Effector memory CD4-positive, alpha-beta T cell (primary cell): ENCODE results near the gene ARID2.

Experiments
- DNase-seq, 3 donors: peaks; one replicate each; pipeline ENCODE4 v3.0.0-alpha.2; 2020
- H3K27ac ChIP-seq: 2 replicates; pipeline ENCODE4 v1.7.0; 2013; ENCODE audit warnings: mild to moderate bottlenecking, low read length, moderate library complexity; ENCODE audit not compliant: insufficient read depth, poor library complexity, severe bottlenecking
- H3K27me3 ChIP-seq: replicated peaks from 2 replicates; pipeline ENCODE4 v1.7.0; 2013; ENCODE audit warnings: mild to moderate bottlenecking, low read length; ENCODE audit not compliant: insufficient read depth, control insufficient read depth, poor library complexity, severe bottlenecking
- H3K36me3 ChIP-seq: 2 replicates; pipeline ENCODE4 v1.7.0; 2013; ENCODE audit warnings: mild to moderate bottlenecking, low read length, moderate library complexity; ENCODE audit not compliant: control insufficient read depth, insufficient read depth
- H3K4me1 ChIP-seq: 2 replicates; pipeline ENCODE4 v1.7.0; 2013; ENCODE audit warnings: low read length, mild to moderate bottlenecking; ENCODE audit not compliant: control insufficient read depth, insufficient read depth, poor library complexity, severe bottlenecking
- H3K4me3 ChIP-seq: 2 replicates; pipeline ENCODE4 v1.7.0; 2013; ENCODE audit warnings: low read length, low read depth, mild to moderate bottlenecking; ENCODE audit not compliant: insufficient read depth, poor library complexity, severe bottlenecking
- H3K9me3 ChIP-seq: 2 replicates; pipeline ENCODE4 v1.7.0; 2013; ENCODE audit warnings: mild to moderate bottlenecking, low read length, moderate library complexity; ENCODE audit not compliant: control insufficient read depth

The ARID2 gene

GRCh38 chr12:45762185-45763110, 32.9 kb downstream of the ARID2 start:
- DNase-seq: no peak
- no peak overlapping the region for H3K27ac ChIP-seq
- H3K4me1 ChIP-seq: no peaks in the 10 kb centered on the region
- no peaks in the 10 kb centered on the region for H3K9me3 ChIP-seq
- H3K27me3 ChIP-seq: no peaks in the 10 kb centered on the region
- no peaks in the 10 kb centered on the region for H3K36me3 ChIP-seq
- no peak overlapping the region for H3K4me3 ChIP-seq

GRCh38 chr12:45763381-45763780, 33.9 kb downstream of the ARID2 start:
- no peaks in the 10 kb centered on the region for H3K4me1 ChIP-seq

GRCh38 chr12:45768194-45768593, 38.7 kb downstream of the ARID2 start:
- Histone ChIP-seq H3K27me3 (no peaks in the 10 kb centered on the region), H3K4me1 (no peaks in the 10 kb centered on the region), H3K4me3 (no peak overlapping the region), H3K27ac (no peak overlapping the region), H3K9me3 (no peaks in the 10 kb centered on the region), H3K36me3 (no peaks in the 10 kb centered on the region)
- no peak for DNase-seq

More at GRCh38 chr12:45763381-45763780, 33.9 kb downstream of the ARID2 start:
- H3K4me3 ChIP-seq: no peak overlapping the region
- DNase-seq: no peak
- H3K27ac ChIP-seq: no peak overlapping the region
- H3K27me3 ChIP-seq: no peaks in the 10 kb centered on the region
- no peaks in the 10 kb centered on the region for H3K9me3 ChIP-seq
- H3K36me3 ChIP-seq: no peaks in the 10 kb centered on the region

- Histone ChIP-seq H3K4me1 (no peaks in the 10 kb centered on the region), H3K36me3 (no peaks in the 10 kb centered on the region), H3K9me3 (no peaks in the 10 kb centered on the region), H3K4me3 (no peak overlapping the region), H3K27me3 (no peaks in the 10 kb centered on the region), H3K27ac (no peak overlapping the region)
- no peak for DNase-seq
Observed at GRCh38 chr12:45773747-45774146, 44.2 kb downstream of the ARID2 start.

- H3K27me3 ChIP-seq: no peaks in the 10 kb centered on the region
- H3K4me3 ChIP-seq: no peak overlapping the region
- H3K36me3 ChIP-seq: no peaks in the 10 kb centered on the region
- no peaks in the 10 kb centered on the region for H3K9me3 ChIP-seq
- no peaks in the 10 kb centered on the region for H3K4me1 ChIP-seq
- H3K27ac ChIP-seq: no peak overlapping the region
- DNase-seq: no peak
Observed at GRCh38 chr12:45774508-45775162, 45.1 kb downstream of the ARID2 start.

- H3K36me3 ChIP-seq: no peaks in the 10 kb centered on the region
- no peaks in the 10 kb centered on the region for H3K9me3 ChIP-seq
- no peaks in the 10 kb centered on the region for H3K27me3 ChIP-seq
- no peak overlapping the region for H3K4me3 ChIP-seq
- DNase-seq: no peak
- no peak overlapping the region for H3K27ac ChIP-seq
- H3K4me1 ChIP-seq: no peaks in the 10 kb centered on the region
Observed at GRCh38 chr12:45775465-45775864, 46.0 kb downstream of the ARID2 start.

GRCh38 chr12:45775964-45776363, 46.5 kb downstream of the ARID2 start:
- Histone ChIP-seq H3K27me3 (no peaks in the 10 kb centered on the region), H3K27ac (no peak overlapping the region), H3K4me3 (no peak overlapping the region), H3K9me3 (no peaks in the 10 kb centered on the region), H3K36me3 (no peaks in the 10 kb centered on the region), H3K4me1 (no peaks in the 10 kb centered on the region)
- DNase-seq: no peak

GRCh38 chr12:45779936-45780335, 50.4 kb downstream of the ARID2 start:
- H3K36me3 ChIP-seq: no peaks in the 10 kb centered on the region
- no peak overlapping the region for H3K27ac ChIP-seq
- no peaks in the 10 kb centered on the region for H3K9me3 ChIP-seq
- H3K4me3 ChIP-seq: no peak overlapping the region
- no peaks in the 10 kb centered on the region for H3K4me1 ChIP-seq
- DNase-seq: no peak
- H3K27me3 ChIP-seq: no peaks in the 10 kb centered on the region

GRCh38 chr12:45781080-45781479, 51.6 kb downstream of the ARID2 start:
- H3K9me3 ChIP-seq: no peaks in the 10 kb centered on the region
- DNase-seq: no peak
- no peak overlapping the region for H3K4me3 ChIP-seq
- no peak overlapping the region for H3K27ac ChIP-seq
- H3K4me1 ChIP-seq: no peaks in the 10 kb centered on the region
- no peaks in the 10 kb centered on the region for H3K27me3 ChIP-seq
- H3K36me3 ChIP-seq: no peaks in the 10 kb centered on the region

- Histone ChIP-seq H3K36me3 (no peaks in the 10 kb centered on the region), H3K27me3 (no peaks in the 10 kb centered on the region), H3K4me3 (no peak overlapping the region), H3K27ac (no peak overlapping the region), H3K4me1 (no peaks in the 10 kb centered on the region), H3K9me3 (no peaks in the 10 kb centered on the region)
- DNase-seq: no peak
Observed at GRCh38 chr12:45785315-45785714, 55.8 kb downstream of the ARID2 start.
